K562 (cell line): ENCODE measurements around the gene TTC28. TPM values are rescaled to one million over a fixed set of nuclear protein-coding genes. Genes with fewer than 3 reads are reported as not detected.
A peak's percentile ranks its signal among the peaks of the same experiment; 100 is the strongest.

Experiments
- CBX8 ChIP-seq: fragments of 200-600 bp; sonication (generic); IDR thresholded peaks from 2 replicates; pipeline ENCODE4 v1.6.1; 2012; ENCODE audit warnings: borderline replicate concordance, mixed run types, low read depth, mild to moderate bottlenecking, moderate library complexity, mixed read lengths, low read length, control low read depth, inconsistent platforms; ENCODE audit not compliant: poor library complexity, severe bottlenecking; ENCODE audit errors: extremely low read depth
- FOSL1 ChIP-seq: fragments of 200-800 bp; sonication (Bioruptor generic); conservative IDR thresholded peaks from 2 replicates; pipeline ENCODE4 v1.6.1; 2016; ENCODE audit warnings: missing genetic modification characterization, missing compliant biosample characterization
- FOXK2 ChIP-seq, 2 experiments: fragments of 450-650 bp; IDR thresholded peaks in 1 of 2; conservative IDR thresholded peaks in 1 of 2; 2 replicates each; pipeline ENCODE4 v1.6.1; 2016; ENCODE audit warnings: low read depth in 2 of 2, mild to moderate bottlenecking in 1 of 2
- HNRNPLL ChIP-seq: fragments of 200-400 bp; formaldehyde crosslinking; IDR thresholded peaks from 2 replicates; pipeline ENCODE4 v1.6.1; 2017; ENCODE audit warnings: low read length, low read depth, mild to moderate bottlenecking; ENCODE audit not compliant: poor library complexity, severe bottlenecking
- MIER1 ChIP-seq: fragments of 450-650 bp; IDR thresholded peaks from 2 replicates; pipeline ENCODE4 v1.6.1; 2016; ENCODE audit warnings: antibody characterized with exemption, mild to moderate bottlenecking, low read depth
- NFATC3 ChIP-seq: fragments of 450-650 bp; IDR thresholded peaks from 2 replicates; pipeline ENCODE4 v1.6.1; 2017; ENCODE audit warnings: mild to moderate bottlenecking
- NFIC ChIP-seq: fragments of 450-650 bp; IDR thresholded peaks from 2 replicates; pipeline ENCODE4 v1.6.1; 2017; ENCODE audit warnings: mild to moderate bottlenecking, inconsistent platforms
- PHF8 ChIP-seq: fragments of 200-600 bp; sonication (generic); IDR thresholded peaks from 2 replicates; pipeline ENCODE4 v1.6.1; 2012; ENCODE audit warnings: mixed run types, mild to moderate bottlenecking, inconsistent platforms, low read length, moderate library complexity, borderline replicate concordance
- TCF7 ChIP-seq: sonication (generic); IDR thresholded peaks from 2 replicates; pipeline ENCODE4 v1.6.1; 2016; ENCODE audit warnings: antibody characterized with exemption, borderline replicate concordance
- WHSC1 ChIP-seq: IDR thresholded peaks from one replicate; pipeline ENCODE4 v1.6.1; 2012; ENCODE audit warnings: low read length, control low read depth, inconsistent platforms
- ZNF140 ChIP-seq: fragments of 250-450 bp; sonication (Bioruptor Pico); IDR thresholded peaks from 2 replicates; pipeline ENCODE4 v1.8.0; 2021; ENCODE audit warnings: moderate library complexity, mild to moderate bottlenecking, inconsistent platforms
- ZNF384 ChIP-seq: IDR thresholded peaks from 2 replicates; pipeline ENCODE4 v1.6.1; 2012; ENCODE audit warnings: low read depth, low read length, improper control_type of control experiment
- polyA plus RNA-seq, 8 experiments: library from polyadenylated mRNA; depleted of rRNA in 4 of 8; stranded (reverse) in 5 of 8; unstranded in 3 of 8; fragments of >200 nt; fragmentation: Nextera tagmentation in 2 of 8; fragmentation: Illumina TruSeq in 1 of 8; extraction: Ambion mirVana in 2 of 8; extraction: Trizol in 1 of 8; gene quantifications; 2 replicates each; pipeline versions ENCODE4 v1.2.1 to v1.2.3, GENCODE V29; 2011 to 2014; ENCODE audit warnings: inconsistent platforms in 1 of 8, missing spikeins in 1 of 8
- total RNA-seq, 7 experiments: library from RNA; depleted of rRNA in 6 of 7; stranded (reverse); fragments of >200 nt in 6 of 7; fragmentation: Illumina TruSeq in 2 of 7; extraction: Trizol in 2 of 7; gene quantifications; 2 replicates each; pipeline versions ENCODE4 v1.2.1 to v1.2.3, GENCODE V29; 2011 to 2021; ENCODE audit warnings: low replicate concordance in 1 of 7
- TF ChIP-seq, protein P1 (sequence below), 2 experiments: IDR thresholded peaks in 1 of 2; conservative IDR thresholded peaks in 1 of 2; 2 replicates each; pipeline ENCODE4 v1.6.1; 2016; ENCODE audit warnings: low read depth in 2 of 2, mild to moderate bottlenecking in 1 of 2, missing compliant biosample characterization in 1 of 2, missing genetic modification characterization in 1 of 2, moderate library complexity in 1 of 2
- TF ChIP-seq, protein P2 (sequence below): fragments of 450-650 bp; IDR thresholded peaks from 2 replicates; pipeline ENCODE4 v1.6.1; 2014; ENCODE audit warnings: low read depth, mild to moderate bottlenecking, moderate library complexity, borderline replicate concordance
- TF ChIP-seq, protein P3 (sequence below): conservative IDR thresholded peaks from 2 replicates; pipeline ENCODE4 v1.6.1; 2011; ENCODE audit warnings: low read depth, mild to moderate bottlenecking, low read length; ENCODE audit not compliant: control insufficient read depth
- TF ChIP-seq, protein P4 (sequence below): IDR thresholded peaks from 3 replicates; pipeline ENCODE4 v1.6.1; 2011; ENCODE audit warnings: borderline replicate concordance, mild to moderate bottlenecking, moderate library complexity; ENCODE audit not compliant: insufficient read length; ENCODE audit errors: extremely low read depth
- TF ChIP-seq, protein P5 (sequence below), 2 experiments: IDR thresholded peaks; 2 replicates each; pipeline ENCODE4 v1.6.1; 2011; ENCODE audit warnings: borderline replicate concordance in 1 of 2, control low read depth in 1 of 2, low read depth in 1 of 2, low read length in 1 of 2, mild to moderate bottlenecking in 1 of 2, mixed read lengths in 1 of 2, moderate library complexity in 1 of 2; ENCODE audit not compliant: insufficient read depth in 1 of 2, insufficient read length in 1 of 2, poor library complexity in 1 of 2, severe bottlenecking in 1 of 2; ENCODE audit errors: extremely low read depth in 1 of 2

TTC28 gene
- total and polyA plus RNA-seq, 9 of the 15 experiments (the other 6 are each of a cell fraction or from before 2014, with no cell fraction given), result 0.22 to 10.7 (median 3.1) TPM

DNA sequence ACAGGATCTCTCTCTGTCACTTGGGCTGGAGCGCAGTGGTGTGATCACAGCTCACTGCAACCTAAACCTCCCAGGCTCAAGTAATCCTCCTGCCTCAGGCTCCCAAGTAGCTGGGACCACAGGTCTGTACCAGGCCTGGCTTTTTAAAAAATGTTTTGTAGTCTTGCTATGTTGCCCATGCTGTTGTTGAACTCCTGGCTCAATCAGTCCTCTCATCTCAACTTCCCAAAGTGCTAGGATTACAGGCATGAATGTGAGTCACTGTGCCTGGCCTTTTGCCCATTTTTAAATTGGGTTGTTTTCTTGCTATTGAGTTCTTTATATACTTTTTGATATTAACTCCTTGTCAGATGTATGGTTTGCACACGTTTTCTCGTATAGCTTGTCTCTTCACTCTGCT, 727.5 kb downstream of the TTC28 start (continued):
- TF ChIP-seq, protein P1, sequence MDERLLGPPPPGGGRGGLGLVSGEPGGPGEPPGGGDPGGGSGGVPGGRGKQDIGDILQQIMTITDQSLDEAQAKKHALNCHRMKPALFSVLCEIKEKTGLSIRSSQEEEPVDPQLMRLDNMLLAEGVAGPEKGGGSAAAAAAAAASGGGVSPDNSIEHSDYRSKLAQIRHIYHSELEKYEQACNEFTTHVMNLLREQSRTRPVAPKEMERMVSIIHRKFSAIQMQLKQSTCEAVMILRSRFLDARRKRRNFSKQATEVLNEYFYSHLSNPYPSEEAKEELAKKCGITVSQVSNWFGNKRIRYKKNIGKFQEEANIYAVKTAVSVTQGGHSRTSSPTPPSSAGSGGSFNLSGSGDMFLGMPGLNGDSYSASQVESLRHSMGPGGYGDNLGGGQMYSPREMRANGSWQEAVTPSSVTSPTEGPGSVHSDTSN (CRISPR knock-in tag; IDR thresholded peaks at IDR 0.05; ENCODE audit: low read depth), result no peak
- TF ChIP-seq, protein P1 (tag; conservative IDR thresholded peaks at IDR 0.05; ENCODE audit: low read depth), result no peak
- TF ChIP-seq FOXK2 (conservative IDR thresholded peaks at IDR 0.05 in 1 of 2, IDR thresholded peaks at IDR 0.05 in 1 of 2; ENCODE audit: low read depth in 2 of 2) (no peak), NFATC3 (no peak), TCF7 (no peak), ZNF384 (no peak), HNRNPLL (no peak), ZNF140 (CRISPR knock-in tag) (no peak), MIER1 (no peak), WHSC1 (no peak), PHF8 (no peak), CBX8 (no peak), NFIC (peak; percentile 92), FOSL1 (tag) (peak; percentile 70)
- TF ChIP-seq, protein P2, sequence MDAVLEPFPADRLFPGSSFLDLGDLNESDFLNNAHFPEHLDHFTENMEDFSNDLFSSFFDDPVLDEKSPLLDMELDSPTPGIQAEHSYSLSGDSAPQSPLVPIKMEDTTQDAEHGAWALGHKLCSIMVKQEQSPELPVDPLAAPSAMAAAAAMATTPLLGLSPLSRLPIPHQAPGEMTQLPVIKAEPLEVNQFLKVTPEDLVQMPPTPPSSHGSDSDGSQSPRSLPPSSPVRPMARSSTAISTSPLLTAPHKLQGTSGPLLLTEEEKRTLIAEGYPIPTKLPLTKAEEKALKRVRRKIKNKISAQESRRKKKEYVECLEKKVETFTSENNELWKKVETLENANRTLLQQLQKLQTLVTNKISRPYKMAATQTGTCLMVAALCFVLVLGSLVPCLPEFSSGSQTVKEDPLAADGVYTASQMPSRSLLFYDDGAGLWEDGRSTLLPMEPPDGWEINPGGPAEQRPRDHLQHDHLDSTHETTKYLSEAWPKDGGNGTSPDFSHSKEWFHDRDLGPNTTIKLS, result no peak
- TF ChIP-seq, protein P3, sequence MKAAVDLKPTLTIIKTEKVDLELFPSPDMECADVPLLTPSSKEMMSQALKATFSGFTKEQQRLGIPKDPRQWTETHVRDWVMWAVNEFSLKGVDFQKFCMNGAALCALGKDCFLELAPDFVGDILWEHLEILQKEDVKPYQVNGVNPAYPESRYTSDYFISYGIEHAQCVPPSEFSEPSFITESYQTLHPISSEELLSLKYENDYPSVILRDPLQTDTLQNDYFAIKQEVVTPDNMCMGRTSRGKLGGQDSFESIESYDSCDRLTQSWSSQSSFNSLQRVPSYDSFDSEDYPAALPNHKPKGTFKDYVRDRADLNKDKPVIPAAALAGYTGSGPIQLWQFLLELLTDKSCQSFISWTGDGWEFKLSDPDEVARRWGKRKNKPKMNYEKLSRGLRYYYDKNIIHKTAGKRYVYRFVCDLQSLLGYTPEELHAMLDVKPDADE, result no peak
- TF ChIP-seq, protein P4, sequence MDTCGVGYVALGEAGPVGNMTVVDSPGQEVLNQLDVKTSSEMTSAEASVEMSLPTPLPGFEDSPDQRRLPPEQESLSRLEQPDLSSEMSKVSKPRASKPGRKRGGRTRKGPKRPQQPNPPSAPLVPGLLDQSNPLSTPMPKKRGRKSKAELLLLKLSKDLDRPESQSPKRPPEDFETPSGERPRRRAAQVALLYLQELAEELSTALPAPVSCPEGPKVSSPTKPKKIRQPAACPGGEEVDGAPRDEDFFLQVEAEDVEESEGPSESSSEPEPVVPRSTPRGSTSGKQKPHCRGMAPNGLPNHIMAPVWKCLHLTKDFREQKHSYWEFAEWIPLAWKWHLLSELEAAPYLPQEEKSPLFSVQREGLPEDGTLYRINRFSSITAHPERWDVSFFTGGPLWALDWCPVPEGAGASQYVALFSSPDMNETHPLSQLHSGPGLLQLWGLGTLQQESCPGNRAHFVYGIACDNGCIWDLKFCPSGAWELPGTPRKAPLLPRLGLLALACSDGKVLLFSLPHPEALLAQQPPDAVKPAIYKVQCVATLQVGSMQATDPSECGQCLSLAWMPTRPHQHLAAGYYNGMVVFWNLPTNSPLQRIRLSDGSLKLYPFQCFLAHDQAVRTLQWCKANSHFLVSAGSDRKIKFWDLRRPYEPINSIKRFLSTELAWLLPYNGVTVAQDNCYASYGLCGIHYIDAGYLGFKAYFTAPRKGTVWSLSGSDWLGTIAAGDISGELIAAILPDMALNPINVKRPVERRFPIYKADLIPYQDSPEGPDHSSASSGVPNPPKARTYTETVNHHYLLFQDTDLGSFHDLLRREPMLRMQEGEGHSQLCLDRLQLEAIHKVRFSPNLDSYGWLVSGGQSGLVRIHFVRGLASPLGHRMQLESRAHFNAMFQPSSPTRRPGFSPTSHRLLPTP, result no peak
- TF ChIP-seq, protein P5, sequence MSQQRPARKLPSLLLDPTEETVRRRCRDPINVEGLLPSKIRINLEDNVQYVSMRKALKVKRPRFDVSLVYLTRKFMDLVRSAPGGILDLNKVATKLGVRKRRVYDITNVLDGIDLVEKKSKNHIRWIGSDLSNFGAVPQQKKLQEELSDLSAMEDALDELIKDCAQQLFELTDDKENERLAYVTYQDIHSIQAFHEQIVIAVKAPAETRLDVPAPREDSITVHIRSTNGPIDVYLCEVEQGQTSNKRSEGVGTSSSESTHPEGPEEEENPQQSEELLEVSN (IDR thresholded peaks at IDR 0.05; ENCODE audit: borderline replicate concordance in 1 of 2, extremely low read depth in 1 of 2, insufficient read depth in 1 of 2, insufficient read length in 1 of 2, low read depth in 1 of 2, low read length in 1 of 2, poor library complexity in 1 of 2, severe bottlenecking in 1 of 2), result no peak
